DMS153 treated with DMSO at 0.1 percent for 48 hours (cell line): ENCODE measurements around the gene ACTN1.
"Not testable (repeated sequence)": the region's sequence is repeated elsewhere in the genome, so short reads cannot be mapped to it uniquely, and the experiment has no call there.

Source experiments
- DNase-seq: peaks from one replicate; lab custom pipeline; 2025; ENCODE audit not compliant: unreplicated experiment; lab: John Stamatoyannopoulos, UW

ACTN1 gene

GRCh38 chr14:68986926-68987652, 8.0 kb upstream of the ACTN1 start:
- DNase-seq: no peak

GRCh38 chr14:68986225-68986624, 7.1 kb upstream of the ACTN1 start:
- DNase-seq: no peak

- DNase-seq: no peak
Measured at GRCh38 chr14:68984686-68985085, 5.6 kb upstream of the ACTN1 start.

- DNase-seq: no peak
Measured at GRCh38 chr14:68983191-68983590, 4.1 kb upstream of the ACTN1 start.

- no peak for DNase-seq
Measured at GRCh38 chr14:68982581-68982980, 3.5 kb upstream of the ACTN1 start.

- no peak for DNase-seq
Measured at GRCh38 chr14:68981539-68981976, 2.5 kb upstream of the ACTN1 start.

- no peak for DNase-seq
Measured at GRCh38 chr14:68981139-68981538, 2.0 kb upstream of the ACTN1 start.

- DNase-seq: peak; percentile 29
Measured at GRCh38 chr14:68979722-68980451, 785 bp upstream of the ACTN1 start.

GRCh38 chr14:68978172-68978911, 760 bp downstream of the ACTN1 start:
- peak; percentile 17 for DNase-seq

GRCh38 chr14:68977718-68978171, 1.4 kb downstream of the ACTN1 start:
- DNase-seq: peak; percentile 14

GRCh38 chr14:68977180-68977717, 1.9 kb downstream of the ACTN1 start:
- no peak for DNase-seq

GRCh38 chr14:68976160-68977067, 2.7 kb downstream of the ACTN1 start:
- no peak for DNase-seq

- no peak for DNase-seq
Measured at GRCh38 chr14:68975667-68976066, 3.4 kb downstream of the ACTN1 start.

GRCh38 chr14:68974759-68975347, 4.2 kb downstream of the ACTN1 start:
- DNase-seq: no peak

- no peak for DNase-seq
Measured at GRCh38 chr14:68973639-68974038, 5.5 kb downstream of the ACTN1 start.

GRCh38 chr14:68973219-68973565, 5.9 kb downstream of the ACTN1 start:
- DNase-seq: not testable (repeated sequence)

- DNase-seq: no peak
Measured at GRCh38 chr14:68972507-68973218, 6.4 kb downstream of the ACTN1 start.

- DNase-seq: no peak
Measured at GRCh38 chr14:68971411-68972035, 7.6 kb downstream of the ACTN1 start.

GRCh38 chr14:68970736-68971135, 8.4 kb downstream of the ACTN1 start:
- DNase-seq: no peak
